HepG2 (cell line): ENCODE measurements around the gene KLC3. TPM values are rescaled to one million over a fixed set of nuclear protein-coding genes. Genes with fewer than 3 reads are reported as not detected.

Experiments
- AKAP8 ChIP-seq: sonication (generic); formaldehyde crosslinking; IDR thresholded peaks from 2 replicates; pipeline ENCODE4 v1.5.1; 2020; ENCODE audit warnings: mild to moderate bottlenecking, missing genetic modification reagents
- ARID2 ChIP-seq: sonication (generic); formaldehyde crosslinking; IDR thresholded peaks from 2 replicates; pipeline ENCODE4 v1.8.1; 2022; ENCODE audit warnings: mild to moderate bottlenecking, missing genetic modification reagents, borderline replicate concordance
- CENPT ChIP-seq: sonication (generic); formaldehyde crosslinking; IDR thresholded peaks from 2 replicates; pipeline ENCODE4 v1.8.0; 2022; ENCODE audit warnings: low read depth, mild to moderate bottlenecking, moderate library complexity, missing genetic modification reagents
- ELF3 ChIP-seq: IDR thresholded peaks from 2 replicates; pipeline ENCODE4 v1.6.1; 2016; ENCODE audit warnings: missing genetic modification reagents, missing compliant biosample characterization
- ELF4 ChIP-seq: sonication (generic); formaldehyde crosslinking; IDR thresholded peaks from 2 replicates; pipeline ENCODE4 v1.5.0; 2020; ENCODE audit warnings: missing genetic modification reagents, mild to moderate bottlenecking, moderate library complexity, borderline replicate concordance
- HES4 ChIP-seq: sonication (generic); formaldehyde crosslinking; IDR thresholded peaks from 2 replicates; pipeline ENCODE4 v1.9.0; 2021; ENCODE audit warnings: mild to moderate bottlenecking, missing genetic modification reagents, borderline replicate concordance
- IRF1 ChIP-seq: sonication (generic); formaldehyde crosslinking; IDR thresholded peaks from 2 replicates; pipeline ENCODE4 v1.4.0; 2020; ENCODE audit warnings: low read depth, mild to moderate bottlenecking, missing genetic modification reagents
- PAWR ChIP-seq: sonication (generic); formaldehyde crosslinking; IDR thresholded peaks from 2 replicates; pipeline ENCODE4 v1.4.0; 2020; ENCODE audit warnings: missing genetic modification reagents, mild to moderate bottlenecking, borderline replicate concordance
- POGK ChIP-seq: sonication (generic); formaldehyde crosslinking; conservative IDR thresholded peaks from 2 replicates; pipeline ENCODE4 v1.8.0; 2022; ENCODE audit warnings: mild to moderate bottlenecking, moderate library complexity, missing genetic modification reagents
- SNAI1 ChIP-seq: sonication (generic); formaldehyde crosslinking; IDR thresholded peaks from 2 replicates; pipeline ENCODE4 v1.5.0; 2020; ENCODE audit warnings: mild to moderate bottlenecking, missing genetic modification reagents, borderline replicate concordance
- SP1 ChIP-seq, 2 experiments: fragments of 450-650 bp in 1 of 2; sonication (generic) in 1 of 2; formaldehyde crosslinking in 1 of 2; IDR thresholded peaks; 2 replicates each; pipeline versions ENCODE4 v1.4.0 to v1.6.1; 2016 to 2020; ENCODE audit warnings: missing genetic modification reagents in 1 of 2
- TRIM24 ChIP-seq: sonication (generic); formaldehyde crosslinking; IDR thresholded peaks from 2 replicates; pipeline ENCODE4 v1.8.0; 2022; ENCODE audit warnings: mild to moderate bottlenecking, missing genetic modification reagents
- ZNF10 ChIP-seq: sonication (generic); formaldehyde crosslinking; IDR thresholded peaks from 2 replicates; pipeline ENCODE4 v1.4.0; 2020; ENCODE audit warnings: mild to moderate bottlenecking, low read depth, missing genetic modification reagents, borderline replicate concordance
- ZNF24 ChIP-seq: fragments of 450-650 bp; IDR thresholded peaks from 2 replicates; pipeline ENCODE4 v1.6.1; 2017; ENCODE audit warnings: antibody characterized with exemption, mild to moderate bottlenecking
- ZNF329 ChIP-seq: sonication (generic); formaldehyde crosslinking; IDR thresholded peaks from 2 replicates; pipeline ENCODE4 v1.9.0; 2021; ENCODE audit warnings: low read depth, mild to moderate bottlenecking, missing genetic modification reagents
- ZNF660 ChIP-seq: sonication (generic); formaldehyde crosslinking; IDR thresholded peaks from 2 replicates; pipeline ENCODE4 v1.5.1; 2020; ENCODE audit warnings: mild to moderate bottlenecking, low read depth, missing genetic modification reagents, borderline replicate concordance
- ZNF75D ChIP-seq: sonication (generic); formaldehyde crosslinking; IDR thresholded peaks from 2 replicates; pipeline ENCODE4 v1.8.1; 2023; ENCODE audit warnings: missing genetic modification reagents, mild to moderate bottlenecking, borderline replicate concordance
- ZNF768 ChIP-seq: sonication (generic); formaldehyde crosslinking; IDR thresholded peaks from 2 replicates; pipeline ENCODE4 v1.4.0; 2020; ENCODE audit warnings: missing genetic modification reagents
- polyA plus RNA-seq, 8 experiments: library from polyadenylated mRNA; depleted of rRNA in 3 of 8; stranded (reverse) in 7 of 8; unstranded in 1 of 8; fragments of >200 nt; fragmentation: Illumina TruSeq in 4 of 8; extraction: Trizol in 4 of 8; gene quantifications; 2 replicates each; pipeline versions ENCODE4 v1.2.1 to v1.2.3, GENCODE V29; 2011 to 2016; ENCODE audit warnings: low read depth in 4 of 8, missing spikeins in 1 of 8, mixed read lengths in 1 of 8; ENCODE audit not compliant: insufficient read depth in 1 of 8
- total RNA-seq, 5 experiments: library from RNA; depleted of rRNA; stranded (reverse); fragments of >200 nt; fragmentation: Illumina TruSeq; extraction: Trizol; gene quantifications; 2 replicates each; pipeline ENCODE4 v1.2.3, GENCODE V29; 2016; ENCODE audit warnings: low read depth in 1 of 5
- TF ChIP-seq, protein P1 (sequence below): sonication (generic); formaldehyde crosslinking; IDR thresholded peaks from 2 replicates; pipeline ENCODE4 v1.8.1; 2023; ENCODE audit warnings: missing genetic modification reagents, inconsistent platforms, borderline replicate concordance
- TF ChIP-seq, protein P2 (sequence below): sonication (generic); formaldehyde crosslinking; IDR thresholded peaks from 2 replicates; pipeline ENCODE4 v1.8.1; 2022; ENCODE audit warnings: mild to moderate bottlenecking, missing genetic modification reagents
- TF ChIP-seq, protein P3 (sequence below): sonication (generic); formaldehyde crosslinking; IDR thresholded peaks from 2 replicates; pipeline ENCODE4 v1.8.0; 2022; ENCODE audit warnings: low read depth, missing genetic modification reagents
- TF ChIP-seq, protein P4 (sequence below): sonication (generic); formaldehyde crosslinking; IDR thresholded peaks from 2 replicates; pipeline ENCODE4 v1.9.0; 2021; ENCODE audit warnings: missing genetic modification reagents, mild to moderate bottlenecking, borderline replicate concordance

Gene KLC3
- total and polyA plus RNA-seq, 2 of the 13 experiments (the other 11 are each of a cell fraction or from before 2014, with no cell fraction given), result 0.13 TPM; not detected in 1

GRCh38 chr19:45346449-45346848, 5.9 kb downstream of the KLC3 start (continued):
- TF ChIP-seq, protein P1, sequence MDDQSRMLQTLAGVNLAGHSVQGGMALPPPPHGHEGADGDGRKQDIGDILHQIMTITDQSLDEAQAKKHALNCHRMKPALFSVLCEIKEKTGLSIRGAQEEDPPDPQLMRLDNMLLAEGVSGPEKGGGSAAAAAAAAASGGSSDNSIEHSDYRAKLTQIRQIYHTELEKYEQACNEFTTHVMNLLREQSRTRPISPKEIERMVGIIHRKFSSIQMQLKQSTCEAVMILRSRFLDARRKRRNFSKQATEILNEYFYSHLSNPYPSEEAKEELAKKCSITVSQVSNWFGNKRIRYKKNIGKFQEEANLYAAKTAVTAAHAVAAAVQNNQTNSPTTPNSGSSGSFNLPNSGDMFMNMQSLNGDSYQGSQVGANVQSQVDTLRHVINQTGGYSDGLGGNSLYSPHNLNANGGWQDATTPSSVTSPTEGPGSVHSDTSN (CRISPR knock-in tag), result no peak
- TF ChIP-seq ZNF329 (no peak), TRIM24 (CRISPR knock-in tag) (no peak), ZNF10 (no peak), ZNF24 (no peak), ELF3 (CRISPR knock-in tag) (no peak), SP1 (IDR thresholded peaks at IDR 0.05) (no peak), SP1 (CRISPR knock-in tag; IDR thresholded peaks at IDR 0.05) (no peak), POGK (CRISPR knock-in tag) (no peak), SNAI1 (CRISPR knock-in tag) (no peak), ARID2 (CRISPR knock-in tag) (no peak), ELF4 (CRISPR knock-in tag) (no peak), AKAP8 (CRISPR knock-in tag) (peak; percentile 61; the same call in 1 of the 2 replicates), ZNF75D (CRISPR knock-in tag) (no peak), PAWR (CRISPR knock-in tag) (no peak), IRF1 (CRISPR knock-in tag) (no peak), ZNF660 (CRISPR knock-in tag) (no peak), CENPT (CRISPR knock-in tag) (no peak), ZNF768 (CRISPR knock-in tag) (peak; percentile 30; the same call in 1 of the 2 replicates), HES4 (CRISPR knock-in tag) (no peak)
- TF ChIP-seq, protein P2, sequence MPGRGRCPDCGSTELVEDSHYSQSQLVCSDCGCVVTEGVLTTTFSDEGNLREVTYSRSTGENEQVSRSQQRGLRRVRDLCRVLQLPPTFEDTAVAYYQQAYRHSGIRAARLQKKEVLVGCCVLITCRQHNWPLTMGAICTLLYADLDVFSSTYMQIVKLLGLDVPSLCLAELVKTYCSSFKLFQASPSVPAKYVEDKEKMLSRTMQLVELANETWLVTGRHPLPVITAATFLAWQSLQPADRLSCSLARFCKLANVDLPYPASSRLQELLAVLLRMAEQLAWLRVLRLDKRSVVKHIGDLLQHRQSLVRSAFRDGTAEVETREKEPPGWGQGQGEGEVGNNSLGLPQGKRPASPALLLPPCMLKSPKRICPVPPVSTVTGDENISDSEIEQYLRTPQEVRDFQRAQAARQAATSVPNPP, result no peak
- TF ChIP-seq, protein P3, sequence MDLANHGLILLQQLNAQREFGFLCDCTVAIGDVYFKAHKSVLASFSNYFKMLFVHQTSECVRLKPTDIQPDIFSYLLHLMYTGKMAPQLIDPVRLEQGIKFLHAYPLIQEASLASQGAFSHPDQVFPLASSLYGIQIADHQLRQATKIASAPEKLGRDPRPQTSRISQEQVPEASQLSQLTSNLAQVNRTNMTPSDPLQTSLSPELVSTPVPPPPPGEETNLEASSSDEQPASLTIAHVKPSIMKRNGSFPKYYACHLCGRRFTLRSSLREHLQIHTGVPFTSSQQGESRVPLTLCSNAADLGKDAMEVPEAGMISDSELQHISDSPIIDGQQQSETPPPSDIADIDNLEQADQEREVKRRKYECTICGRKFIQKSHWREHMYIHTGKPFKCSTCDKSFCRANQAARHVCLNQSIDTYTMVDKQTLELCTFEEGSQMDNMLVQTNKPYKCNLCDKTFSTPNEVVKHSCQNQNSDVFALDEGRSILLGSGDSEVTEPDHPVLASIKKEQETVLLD (CRISPR knock-in tag), result no peak
- TF ChIP-seq, protein P4, sequence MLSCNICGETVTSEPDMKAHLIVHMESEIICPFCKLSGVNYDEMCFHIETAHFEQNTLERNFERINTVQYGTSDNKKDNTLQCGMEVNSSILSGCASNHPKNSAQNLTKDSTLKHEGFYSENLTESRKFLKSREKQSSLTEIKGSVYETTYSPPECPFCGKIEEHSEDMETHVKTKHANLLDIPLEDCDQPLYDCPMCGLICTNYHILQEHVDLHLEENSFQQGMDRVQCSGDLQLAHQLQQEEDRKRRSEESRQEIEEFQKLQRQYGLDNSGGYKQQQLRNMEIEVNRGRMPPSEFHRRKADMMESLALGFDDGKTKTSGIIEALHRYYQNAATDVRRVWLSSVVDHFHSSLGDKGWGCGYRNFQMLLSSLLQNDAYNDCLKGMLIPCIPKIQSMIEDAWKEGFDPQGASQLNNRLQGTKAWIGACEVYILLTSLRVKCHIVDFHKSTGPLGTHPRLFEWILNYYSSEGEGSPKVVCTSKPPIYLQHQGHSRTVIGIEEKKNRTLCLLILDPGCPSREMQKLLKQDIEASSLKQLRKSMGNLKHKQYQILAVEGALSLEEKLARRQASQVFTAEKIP (CRISPR knock-in tag), result no peak
